HepG2 (cell line): Measurements from ENCODE around the gene LSM11. TPM values are rescaled to one million over a fixed set of nuclear protein-coding genes. Genes with fewer than 3 reads are reported as not detected.

Experiments
- ATAC-seq: fragments of 200-7000 bp; cut with Tn5 transposase; 3 replicates; pipeline ENCODE4 v1.9.1; 2020; ENCODE audit warnings: mild to moderate bottlenecking, moderate library complexity
- BruUV-seq: library from RNA; stranded (reverse); fragments of 400-500 nt; replicated peaks from 2 replicates; lab custom pipeline; 2021; lab: Mats Ljungman, UMichigan
- CTCF ChIA-PET: fragments of 300-600 bp; formaldehyde crosslinking; extraction: SDS; loops from one replicate; lab custom pipeline; 2021; ENCODE audit warnings: low total read pairs, inconsistent platforms, low intra/inter-chr PET ratio; lab: Yijun Ruan, JAX
- POLR2A ChIA-PET: fragments of 350-600 bp; sonication (Branson Sonifier 250); formaldehyde crosslinking; loops from one replicate; lab custom pipeline; 2020; ENCODE audit warnings: antibody characterized with exemption, inconsistent platforms; lab: Yijun Ruan, JAX
- DNase-seq: peaks from one replicate; pipeline ENCODE4 v3.0.0-alpha.2; 2015; ENCODE audit warnings: low spot score
- FAIRE-seq: peaks from 3 replicates; lab custom pipeline; 2011; peaks lifted over from hg19 to GRCh38; lab: Jason Lieb, UNC
- H2AFZ ChIP-seq: one replicate; pipeline ENCODE4 v1.6.1; 2011; ENCODE audit warnings: low read length, inconsistent platforms
- H3K27ac ChIP-seq: fragments of 300-600 bp; 3 replicates; pipeline ENCODE4 v1.8.0; 2011; ENCODE audit warnings: mixed run types, mild to moderate bottlenecking, mixed read lengths, low read length, inconsistent platforms; ENCODE audit not compliant: insufficient read depth; ENCODE audit errors: extremely low read length
- H3K27me3 ChIP-seq, 2 experiments: fragments of 200-600 bp in 1 of 2; 2 replicates in 1 of 2; 3 replicates in 1 of 2; pipeline versions ENCODE4 v1.6.0 to v1.8.0; 2011; ENCODE audit warnings: low read length in 2 of 2, mild to moderate bottlenecking in 2 of 2, moderate library complexity in 2 of 2, inconsistent platforms in 1 of 2; ENCODE audit not compliant: insufficient read depth in 2 of 2, control insufficient read depth in 1 of 2
- H3K36me3 ChIP-seq, 2 experiments: fragments of 200-600 bp in 1 of 2; replicated peaks in 1 of 2; 2 replicates in 1 of 2; 3 replicates in 1 of 2; pipeline versions ENCODE4 v1.5.1 to v1.8.0; 2011; ENCODE audit warnings: low read length in 2 of 2, inconsistent platforms in 1 of 2; ENCODE audit not compliant: insufficient read depth in 2 of 2, control insufficient read depth in 1 of 2
- H3K4me1 ChIP-seq: 2 replicates; pipeline ENCODE4 v1.5.1; 2012; ENCODE audit warnings: low read length, inconsistent platforms; ENCODE audit not compliant: insufficient read depth
- H3K4me2 ChIP-seq: 2 replicates; pipeline ENCODE4 v1.6.0; 2011; ENCODE audit warnings: low read depth, low read length, inconsistent platforms
- H3K4me3 ChIP-seq, 3 experiments: fragments of 200-600 bp in 1 of 3; sonication (generic), shearing (Covaris generic) in 1 of 3; replicated peaks in 1 of 3; 2 replicates each; pipeline ENCODE4 v1.5.1; 2011 to 2016; ENCODE audit warnings: low read length in 3 of 3, inconsistent platforms in 2 of 3, low read depth in 2 of 3, mild to moderate bottlenecking in 2 of 3, control low read depth in 1 of 3, mixed read lengths in 1 of 3; ENCODE audit not compliant: insufficient read depth in 1 of 3
- H3K79me2 ChIP-seq: one replicate; pipeline ENCODE4 v1.6.1; 2011; ENCODE audit warnings: low read length, inconsistent platforms; ENCODE audit not compliant: insufficient read depth
- H3K9ac ChIP-seq: 2 replicates; pipeline ENCODE4 v1.6.0; 2011; ENCODE audit warnings: mild to moderate bottlenecking, low read depth, low read length, inconsistent platforms; ENCODE audit not compliant: insufficient read depth
- H3K9me3 ChIP-seq: 2 replicates; pipeline ENCODE4 v1.5.1; 2012; ENCODE audit warnings: mild to moderate bottlenecking, low read length
- H4K20me1 ChIP-seq: 2 replicates; pipeline ENCODE4 v1.6.0; 2011; ENCODE audit warnings: inconsistent platforms, mild to moderate bottlenecking, low read length, moderate library complexity; ENCODE audit not compliant: insufficient read depth
- HNRNPH1 ChIP-seq: fragments of 200-400 bp; formaldehyde crosslinking; optimal IDR thresholded peaks from 2 replicates; pipeline ENCODE3; 2017; ENCODE audit warnings: mild to moderate bottlenecking, low read depth, low read length
- HNRNPK ChIP-seq: fragments of 200-400 bp; formaldehyde crosslinking; IDR thresholded peaks from 2 replicates; pipeline ENCODE4 v1.6.1; 2018; ENCODE audit warnings: low read length, low read depth, moderate library complexity, mild to moderate bottlenecking; ENCODE audit not compliant: poor library complexity, severe bottlenecking
- PCBP1 ChIP-seq: fragments of 200-400 bp; formaldehyde crosslinking; IDR thresholded peaks from 2 replicates; pipeline ENCODE4 v1.6.1; 2017; ENCODE audit warnings: mild to moderate bottlenecking, low read depth, low read length, borderline replicate concordance
- POGZ ChIP-seq: sonication (generic); formaldehyde crosslinking; IDR thresholded peaks from 2 replicates; pipeline ENCODE4 v1.4.0; 2020; ENCODE audit warnings: mild to moderate bottlenecking, missing genetic modification reagents
- SOX13 ChIP-seq, 3 experiments: fragments of 450-650 bp in 1 of 3; sonication (generic) in 1 of 3; formaldehyde crosslinking in 1 of 3; IDR thresholded peaks in 2 of 3; conservative IDR thresholded peaks in 1 of 3; 2 replicates each; pipeline versions ENCODE4 v1.5.0 to v1.6.1; 2016 to 2020; ENCODE audit warnings: antibody characterized with exemption in 1 of 3, mild to moderate bottlenecking in 1 of 3, missing compliant biosample characterization in 1 of 3, missing genetic modification reagents in 1 of 3, moderate library complexity in 1 of 3
- TRIM24 ChIP-seq: sonication (generic); formaldehyde crosslinking; IDR thresholded peaks from 2 replicates; pipeline ENCODE4 v1.8.0; 2022; ENCODE audit warnings: mild to moderate bottlenecking, missing genetic modification reagents
- ZNF24 ChIP-seq: fragments of 450-650 bp; IDR thresholded peaks from 2 replicates; pipeline ENCODE4 v1.6.1; 2017; ENCODE audit warnings: antibody characterized with exemption, mild to moderate bottlenecking
- ZNF570 ChIP-seq: sonication (generic); formaldehyde crosslinking; IDR thresholded peaks from 2 replicates; pipeline ENCODE4 v1.4.0; 2020; ENCODE audit warnings: mild to moderate bottlenecking, missing genetic modification reagents, borderline replicate concordance
- WGBS: methylation state at CpG from one replicate; pipeline ENCODE4 v1.1.6; 2017; ENCODE audit warnings: low lambda C conversion rate; 5-methylcytosine and 5-hydroxymethylcytosine counted together
- in situ Hi-C: cut with HindIII; loops from 2 replicates; pipeline ENCODE4 v1.10.0; 2017; ENCODE audit warnings: low pct_unique_long_range_greater_than_20kb; ENCODE audit not compliant: extremely low pct_ligation_motif_present
- intact Hi-C: fragments of 100-400 bp; cut with micrococcal nuclease; formaldehyde crosslinking; loops from one replicate; pipeline ENCODE4 v1.10.0; 2022; ENCODE audit not compliant: unreplicated experiment
- polyA plus RNA-seq, 8 experiments: library from polyadenylated mRNA; depleted of rRNA in 3 of 8; stranded (reverse) in 7 of 8; unstranded in 1 of 8; fragments of >200 nt; fragmentation: Illumina TruSeq in 4 of 8; extraction: Trizol in 4 of 8; gene quantifications; 2 replicates each; pipeline versions ENCODE4 v1.2.1 to v1.2.3, GENCODE V29; 2011 to 2016; ENCODE audit warnings: low read depth in 4 of 8, missing spikeins in 1 of 8, mixed read lengths in 1 of 8; ENCODE audit not compliant: insufficient read depth in 1 of 8
- total RNA-seq, 5 experiments: library from RNA; depleted of rRNA; stranded (reverse); fragments of >200 nt; fragmentation: Illumina TruSeq; extraction: Trizol; gene quantifications; 2 replicates each; pipeline ENCODE4 v1.2.3, GENCODE V29; 2016; ENCODE audit warnings: low read depth in 1 of 5
- TF ChIP-seq, protein P1 (sequence below): sonication (generic); formaldehyde crosslinking; IDR thresholded peaks from 2 replicates; pipeline ENCODE4 v1.5.1; 2020; ENCODE audit warnings: missing genetic modification reagents, mild to moderate bottlenecking, borderline replicate concordance
- TF ChIP-seq, protein P2 (sequence below): sonication (generic); formaldehyde crosslinking; IDR thresholded peaks from 2 replicates; pipeline ENCODE4 v1.4.0; 2020; ENCODE audit warnings: mild to moderate bottlenecking, missing genetic modification reagents

LSM11 gene
- total and polyA plus RNA-seq, 2 of the 13 experiments (the other 11 are each of a cell fraction or from before 2014, with no cell fraction given), result 4.5 to 7.2 TPM

DNA sequence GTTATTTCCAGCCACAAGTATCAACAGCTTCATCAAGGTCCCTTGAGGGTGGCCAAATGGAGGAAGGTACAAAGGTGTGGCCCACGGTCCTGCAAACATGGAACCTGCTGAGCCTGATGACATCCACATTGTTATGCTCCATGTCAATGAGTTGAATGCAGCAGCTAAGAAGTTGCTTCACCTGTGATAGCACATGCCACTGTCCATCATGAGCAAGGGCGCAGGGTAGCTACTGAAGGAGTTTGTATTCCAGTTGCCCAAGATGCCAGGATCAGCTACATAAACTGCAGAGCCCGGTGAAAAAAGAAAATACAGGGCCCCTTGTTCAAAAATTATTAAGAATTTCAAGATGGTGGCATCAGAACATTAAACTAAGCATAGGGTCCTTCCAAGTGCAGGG, 24.2 kb downstream of the LSM11 start:
- ATAC-seq, result no peak
- no peak for FAIRE-seq
- no peaks in the 10 kb centered on the region for H3K9me3 ChIP-seq
- no TSS peak for BruUV-seq
- WGBS, result 42% methylated on average over 3 of the region's 3 CpGs
- TF ChIP-seq TRIM24 (CRISPR knock-in tag) (no peak), HNRNPK (no peak), POGZ (CRISPR knock-in tag) (no peak), ZNF570 (CRISPR knock-in tag) (no peak), SOX13 (IDR thresholded peaks at IDR 0.05) (no peak), SOX13 (CRISPR knock-in tag; conservative IDR thresholded peaks at IDR 0.05 in 1 of 2, IDR thresholded peaks at IDR 0.05 in 1 of 2) (no peak), ZNF24 (no peak), HNRNPH1 (no peak), PCBP1 (no peak)
- TF ChIP-seq, protein P1, sequence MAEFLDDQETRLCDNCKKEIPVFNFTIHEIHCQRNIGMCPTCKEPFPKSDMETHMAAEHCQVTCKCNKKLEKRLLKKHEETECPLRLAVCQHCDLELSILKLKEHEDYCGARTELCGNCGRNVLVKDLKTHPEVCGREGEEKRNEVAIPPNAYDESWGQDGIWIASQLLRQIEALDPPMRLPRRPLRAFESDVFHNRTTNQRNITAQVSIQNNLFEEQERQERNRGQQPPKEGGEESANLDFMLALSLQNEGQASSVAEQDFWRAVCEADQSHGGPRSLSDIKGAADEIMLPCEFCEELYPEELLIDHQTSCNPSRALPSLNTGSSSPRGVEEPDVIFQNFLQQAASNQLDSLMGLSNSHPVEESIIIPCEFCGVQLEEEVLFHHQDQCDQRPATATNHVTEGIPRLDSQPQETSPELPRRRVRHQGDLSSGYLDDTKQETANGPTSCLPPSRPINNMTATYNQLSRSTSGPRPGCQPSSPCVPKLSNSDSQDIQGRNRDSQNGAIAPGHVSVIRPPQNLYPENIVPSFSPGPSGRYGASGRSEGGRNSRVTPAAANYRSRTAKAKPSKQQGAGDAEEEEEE (CRISPR knock-in tag), result no peak
- TF ChIP-seq, protein P2, sequence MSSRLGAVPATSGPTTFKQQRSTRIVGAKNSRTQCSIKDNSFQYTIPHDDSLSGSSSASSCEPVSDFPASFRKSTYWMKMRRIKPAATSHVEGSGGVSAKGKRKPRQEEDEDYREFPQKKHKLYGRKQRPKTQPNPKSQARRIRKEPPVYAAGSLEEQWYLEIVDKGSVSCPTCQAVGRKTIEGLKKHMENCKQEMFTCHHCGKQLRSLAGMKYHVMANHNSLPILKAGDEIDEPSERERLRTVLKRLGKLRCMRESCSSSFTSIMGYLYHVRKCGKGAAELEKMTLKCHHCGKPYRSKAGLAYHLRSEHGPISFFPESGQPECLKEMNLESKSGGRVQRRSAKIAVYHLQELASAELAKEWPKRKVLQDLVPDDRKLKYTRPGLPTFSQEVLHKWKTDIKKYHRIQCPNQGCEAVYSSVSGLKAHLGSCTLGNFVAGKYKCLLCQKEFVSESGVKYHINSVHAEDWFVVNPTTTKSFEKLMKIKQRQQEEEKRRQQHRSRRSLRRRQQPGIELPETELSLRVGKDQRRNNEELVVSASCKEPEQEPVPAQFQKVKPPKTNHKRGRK, result no peak
- no peak for DNase-seq
- no peaks in the 10 kb centered on the region for H3K36me3 ChIP-seq
- ChIA-PET POLR2A (no interaction called here), CTCF (no interaction called here)
- H3K79me2 ChIP-seq, result no peaks in the 10 kb centered on the region
- no peaks in the 10 kb centered on the region for H4K20me1 ChIP-seq
- in situ Hi-C loops, result no loop called here
- H3K4me3 ChIP-seq, result no peak overlapping the region
- intact Hi-C loops, result no loop called here
- no peak overlapping the region for H3K9ac ChIP-seq
- no peak overlapping the region for H2AFZ ChIP-seq
- H3K27ac ChIP-seq, result no peak overlapping the region
- peaks cover 0 to 7% of the 10 kb centered on the region in 2 experiments; a peak in 1 of 5 replicates for H3K27me3 ChIP-seq
- H3K4me2 ChIP-seq, result no peak overlapping the region
- no peaks in the 10 kb centered on the region for H3K4me1 ChIP-seq
